H1 (cell line): ENCODE data around the gene PHLPP1. TPM values are rescaled to one million over a fixed set of nuclear protein-coding genes. Genes with fewer than 3 reads are reported as not detected.

Source experiments
- CTCF ChIA-PET: fragments of 300-600 bp; sonication (Branson Sonifier 250); formaldehyde crosslinking; loops from one replicate; lab custom pipeline; 2021; ENCODE audit not compliant: partially characterized antibody; lab: Charles Lee
- POLR2A ChIA-PET: fragments of 300-600 bp; sonication (Branson Sonifier 250); formaldehyde crosslinking; loops from one replicate; lab custom pipeline; 2021; ENCODE audit warnings: inconsistent platforms; ENCODE audit not compliant: partially characterized antibody; lab: Charles Lee
- DNase-seq, 2 experiments: peaks; one replicate each; pipeline versions ENCODE4 v3.0.0 to v3.0.0-alpha.2; 2010 to 2022; ENCODE audit warnings: low spot score in 2 of 2, low read depth in 1 of 2, mixed read lengths in 1 of 2
- FAIRE-seq: peaks from 2 replicates; lab custom pipeline; 2011; peaks lifted over from hg19 to GRCh38; lab: Jason Lieb, UNC
- H2AFZ ChIP-seq: 2 replicates; pipeline ENCODE4 v1.8.1; 2012; ENCODE audit warnings: low read length, inconsistent platforms
- H2AK5ac ChIP-seq: 2 replicates; pipeline ENCODE4 v1.6.1; 2013; ENCODE audit warnings: low read depth, low read length
- H2BK120ac ChIP-seq: replicated peaks from 2 replicates; pipeline ENCODE3; 2013; ENCODE audit warnings: low read depth, low read length, inconsistent platforms
- H2BK12ac ChIP-seq: 2 replicates; pipeline ENCODE4 v1.6.1; 2013; ENCODE audit warnings: low read depth, low read length
- H2BK15ac ChIP-seq: 2 replicates; pipeline ENCODE4 v1.6.1; 2013; ENCODE audit warnings: low read length
- H2BK20ac ChIP-seq: 2 replicates; pipeline ENCODE4 v1.6.1; 2013; ENCODE audit warnings: low read length
- H2BK5ac ChIP-seq: 2 replicates; pipeline ENCODE4 v1.6.1; 2013; ENCODE audit warnings: low read depth, low read length
- H3K14ac ChIP-seq: 2 replicates; pipeline ENCODE4 v1.6.1; 2013; ENCODE audit warnings: inconsistent platforms; ENCODE audit not compliant: insufficient read length
- H3K18ac ChIP-seq: 2 replicates; pipeline ENCODE4 v1.6.1; 2013; ENCODE audit warnings: low read length; ENCODE audit errors: extremely low read depth
- H3K23ac ChIP-seq: 2 replicates; pipeline ENCODE4 v1.6.1; 2013; ENCODE audit warnings: inconsistent platforms; ENCODE audit not compliant: insufficient read length
- H3K23me2 ChIP-seq: 2 replicates; pipeline ENCODE4 v1.6.1; 2013; ENCODE audit warnings: low read depth, low read length
- H3K27ac ChIP-seq: 2 replicates; pipeline ENCODE4 v1.6.1; 2011; ENCODE audit warnings: low read depth, low read length, inconsistent platforms
- H3K27me3 ChIP-seq, 4 experiments: replicated peaks in 1 of 4; 1 replicate in 1 of 4; 2 replicates in 3 of 4; pipeline versions ENCODE4 v1.6.1 to v1.8.1; 2011 to 2013; ENCODE audit warnings: low read length in 3 of 4, mild to moderate bottlenecking in 3 of 4, inconsistent platforms in 2 of 4, mixed read lengths in 2 of 4, moderate library complexity in 1 of 4; ENCODE audit not compliant: control insufficient read depth in 3 of 4, insufficient read depth in 3 of 4; ENCODE audit errors: extremely low read depth in 1 of 4
- H3K36me3 ChIP-seq, 4 experiments: 2 replicates each; pipeline versions ENCODE4 v1.6.1 to v1.8.1; 2011 to 2013; ENCODE audit warnings: mild to moderate bottlenecking in 4 of 4, low read length in 3 of 4, moderate library complexity in 2 of 4, control low read depth in 1 of 4, inconsistent platforms in 1 of 4; ENCODE audit not compliant: insufficient read depth in 4 of 4, control insufficient read depth in 2 of 4
- H3K4ac ChIP-seq: replicated peaks from 2 replicates; pipeline ENCODE3; 2013; ENCODE audit warnings: low read length, low read depth, mixed read lengths, inconsistent platforms; ENCODE audit not compliant: insufficient read length
- H3K4me1 ChIP-seq, 4 experiments: replicated peaks in 1 of 4; 1 replicate in 1 of 4; 2 replicates in 3 of 4; pipeline versions ENCODE4 v1.6.1 to v1.8.1; 2011 to 2013; ENCODE audit warnings: low read length in 3 of 4, inconsistent platforms in 2 of 4, mixed read lengths in 1 of 4; ENCODE audit not compliant: insufficient read depth in 4 of 4, control insufficient read depth in 3 of 4
- H3K4me2 ChIP-seq, 2 experiments: 2 replicates each; pipeline versions ENCODE4 v1.6.1 to v1.8.1; 2011 to 2013; ENCODE audit warnings: low read depth in 2 of 2, low read length in 2 of 2, control low read depth in 1 of 2, inconsistent platforms in 1 of 2, mild to moderate bottlenecking in 1 of 2; ENCODE audit not compliant: insufficient read depth in 1 of 2
- H3K4me3 ChIP-seq, 4 experiments: fragments of 200-600, 300-600 bp in 1 of 4; sonication (generic), shearing (Covaris generic), sonication (Bioruptor Twin) in 1 of 4; 2 replicates each; pipeline versions ENCODE4 v1.5.1 to v1.8.1; 2011 to 2016; ENCODE audit warnings: low read length in 4 of 4, low read depth in 3 of 4, control low read depth in 2 of 4, inconsistent platforms in 2 of 4, mild to moderate bottlenecking in 2 of 4, mixed read lengths in 1 of 4, moderate library complexity in 1 of 4; ENCODE audit not compliant: insufficient read depth in 2 of 4; ENCODE audit errors: extremely low read depth in 1 of 4
- H3K56ac ChIP-seq: replicated peaks from 2 replicates; pipeline ENCODE3; 2013; ENCODE audit warnings: low read depth, mild to moderate bottlenecking, mixed read lengths, low read length, inconsistent platforms; ENCODE audit not compliant: insufficient read length
- H3K79me1 ChIP-seq: 2 replicates; pipeline ENCODE4 v1.6.1; 2013; ENCODE audit warnings: low read depth, low read length, control low read depth
- H3K79me2 ChIP-seq, 2 experiments: 2 replicates each; pipeline versions ENCODE4 v1.6.1 to v1.8.1; 2012 to 2013; ENCODE audit warnings: low read length in 2 of 2, mild to moderate bottlenecking in 2 of 2, inconsistent platforms in 1 of 2; ENCODE audit not compliant: insufficient read depth in 2 of 2, control insufficient read depth in 1 of 2
- H3K9ac ChIP-seq, 4 experiments: replicated peaks in 1 of 4; 1 replicate in 1 of 4; 2 replicates in 3 of 4; pipeline versions ENCODE4 v1.6.1 to v1.8.1; 2011 to 2013; ENCODE audit warnings: low read depth in 3 of 4, low read length in 3 of 4, control low read depth in 2 of 4, mild to moderate bottlenecking in 2 of 4, moderate library complexity in 2 of 4, inconsistent platforms in 1 of 4; ENCODE audit errors: extremely low read depth in 1 of 4
- H3K9me3 ChIP-seq, 2 experiments: 2 replicates each; pipeline versions ENCODE4 v1.6.1 to v1.8.1; 2012 to 2013; ENCODE audit warnings: mild to moderate bottlenecking in 2 of 2, moderate library complexity in 2 of 2, control low read depth in 1 of 2, inconsistent platforms in 1 of 2, low read depth in 1 of 2, low read length in 1 of 2, mixed read lengths in 1 of 2; ENCODE audit not compliant: insufficient read depth in 2 of 2
- H4K20me1 ChIP-seq, 2 experiments: replicated peaks in 1 of 2; 2 replicates each; pipeline versions ENCODE3 to v1.8.1; 2011 to 2013; ENCODE audit warnings: inconsistent platforms in 2 of 2, low read length in 2 of 2, mild to moderate bottlenecking in 1 of 2; ENCODE audit not compliant: insufficient read depth in 2 of 2, control insufficient read depth in 1 of 2
- H4K5ac ChIP-seq: 2 replicates; pipeline ENCODE4 v1.6.1; 2013; ENCODE audit warnings: low read length, low read depth, mixed read lengths, inconsistent platforms; ENCODE audit not compliant: insufficient read length
- H4K8ac ChIP-seq: 2 replicates; pipeline ENCODE4 v1.8.0; 2013; ENCODE audit warnings: mild to moderate bottlenecking, moderate library complexity, low read length, inconsistent platforms; ENCODE audit not compliant: insufficient read depth; ENCODE audit errors: extremely low read depth
- H4K91ac ChIP-seq: replicated peaks from 2 replicates; pipeline ENCODE3; 2013; ENCODE audit warnings: low read length, mixed read lengths, inconsistent platforms; ENCODE audit not compliant: insufficient read length
- CEBPB ChIP-seq: IDR thresholded peaks from 2 replicates; pipeline ENCODE4 v1.6.1; 2012; ENCODE audit warnings: low read depth, low read length
- HDAC6 ChIP-seq: IDR thresholded peaks from one replicate; pipeline ENCODE4 v1.7.1; 2012; ENCODE audit warnings: low read depth, mild to moderate bottlenecking, inconsistent platforms, low read length, moderate library complexity
- WGBS, 2 experiments: shearing (Covaris generic) in 1 of 2; methylation state at CpG; one replicate each; pipeline versions ENCODE4 v1.1.6 to v1.1.7; 2013 to 2015; ENCODE audit warnings: low lambda C conversion rate in 2 of 2, mixed read lengths in 2 of 2, inconsistent platforms in 1 of 2, low coverage in 1 of 2, missing lambda C conversion rate in 1 of 2; ENCODE audit not compliant: insufficient replicate concordance in 2 of 2, insufficient coverage in 1 of 2, insufficient read length in 1 of 2; ENCODE audit errors: extremely low coverage in 1 of 2, missing lambda C conversion rate in 1 of 2; 5-methylcytosine and 5-hydroxymethylcytosine counted together
- polyA plus RNA-seq, 7 experiments: library from polyadenylated mRNA; depleted of rRNA in 3 of 7; stranded (reverse) in 5 of 7; unstranded in 2 of 7; fragments of >200 nt in 5 of 7; fragments of 200-250 nt in 2 of 7; gene quantifications; 1 replicate in 5 of 7; 2 replicates in 1 of 7; 4 replicates in 1 of 7; pipeline versions ENCODE4 v1.2.1 to v1.2.3, GENCODE V29; 2011 to 2013; ENCODE audit warnings: missing spikeins in 2 of 7, mixed read lengths in 2 of 7
- total RNA-seq: library from RNA; stranded (reverse); fragmentation: NEBNext Ultra II Directional; extraction: Animal tissue kit (Norgen Biotek cat#: 25700); gene quantifications from 2 replicates; pipeline ENCODE4 v1.2.1, GENCODE V29; 2021

The PHLPP1 gene
- total and polyA plus RNA-seq, 2 of the 8 experiments (the other 6 are each of a cell fraction or from before 2014, with no cell fraction given), result 28.0 to 66.3 TPM

DNA sequence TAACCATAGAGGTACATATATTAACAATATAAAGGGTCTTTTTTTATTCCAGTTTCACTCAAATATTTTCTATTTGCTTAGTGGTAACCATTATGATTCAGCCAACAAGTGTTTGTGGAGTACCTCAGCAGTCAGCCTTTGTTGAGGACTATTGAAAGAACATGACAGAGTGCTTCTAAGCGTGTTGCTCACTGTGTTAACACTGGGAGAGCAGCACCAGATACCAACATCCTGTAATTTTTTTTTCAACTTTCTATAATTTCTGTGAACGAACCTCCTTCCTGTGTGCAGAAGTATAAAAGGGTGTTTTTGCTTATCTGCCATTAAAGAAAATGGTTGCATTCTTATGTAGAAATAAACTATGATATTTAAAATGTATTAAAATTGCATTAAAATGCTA is 239.0 kb downstream of the PHLPP1 start:
- H2BK5ac ChIP-seq, result no peak overlapping the region
- no peak overlapping the region for H4K91ac ChIP-seq
- no peak overlapping the region for H3K18ac ChIP-seq
- no peak overlapping the region for H2BK120ac ChIP-seq
- no peaks in the 10 kb centered on the region; a peak in 1 of 4 replicates for H3K79me2 ChIP-seq
- DNase-seq (no peak), FAIRE-seq (no peak)
- ChIA-PET CTCF (interaction anchor here (1.7 kb wide), 1 partner anchor 368 kb away, joined by 5 read pairs; no protein-coding TSS in a partner anchor), POLR2A (no interaction called here)
- H2BK20ac ChIP-seq, result no peak overlapping the region
- H4K8ac ChIP-seq, result no peak overlapping the region
- no peak overlapping the region for H3K4me3 ChIP-seq
- H2BK15ac ChIP-seq, result no peak overlapping the region
- H3K4me2 ChIP-seq, result no peak overlapping the region
- no peaks in the 10 kb centered on the region for H3K79me1 ChIP-seq
- no peaks in the 10 kb centered on the region for H3K27me3 ChIP-seq
- H4K5ac ChIP-seq, result no peak overlapping the region
- H2AK5ac ChIP-seq, result no peak overlapping the region
- H3K36me3 ChIP-seq, result peaks cover 3 to 30% (median 11%) of the 10 kb centered on the region in 4 experiments; a peak in 7 of 8 replicates
- H3K4ac ChIP-seq, result no peak overlapping the region
- peaks cover 0 to 6% (median 0%) of the 10 kb centered on the region in 4 experiments; a peak in 2 of 7 replicates for H3K4me1 ChIP-seq
- 67% methylated on average over 2 of the region's 2 CpGs; no CpG with 5 or more reads in 1 of the 2 experiments for WGBS, 2 experiments
- H3K14ac ChIP-seq, result no peak overlapping the region
- no peaks in the 10 kb centered on the region for H3K23me2 ChIP-seq
- no peak overlapping the region for H2BK12ac ChIP-seq
- no peak overlapping the region for H3K9ac ChIP-seq
- no peak overlapping the region for H3K56ac ChIP-seq
- no peaks in the 10 kb centered on the region for H3K9me3 ChIP-seq
- H2AFZ ChIP-seq, result no peak overlapping the region
- no peak overlapping the region for H3K23ac ChIP-seq
- peaks cover 0 to 1% of the 10 kb centered on the region in 2 experiments for H4K20me1 ChIP-seq
- H3K27ac ChIP-seq, result no peak overlapping the region
- TF ChIP-seq CEBPB (no peak), HDAC6 (no peak)
